K562 (cell line): ENCODE data around the gene AMDHD1. TPM values are rescaled to one million over a fixed set of nuclear protein-coding genes. Genes with fewer than 3 reads are reported as not detected.

Experiments used
- ATAC-seq: fragments of 200-7000 bp; cut with Tn5 transposase; 3 replicates; pipeline ENCODE4 v1.9.1; 2020; ENCODE audit warnings: moderate library complexity
- BruUV-seq: library from RNA; stranded (reverse); fragments of 400-500 nt; replicated peaks from 2 replicates; lab custom pipeline; 2021; lab: Mats Ljungman, UMichigan
- CTCF ChIA-PET: fragments of 300-600 bp; formaldehyde crosslinking; extraction: SDS; loops from one replicate; lab custom pipeline; 2021; ENCODE audit warnings: low intra/inter-chr PET ratio; lab: Yijun Ruan, JAX
- POLR2A ChIA-PET: fragments of 300-600, 350-650 bp; sonication (Branson Sonifier 250); formaldehyde crosslinking; extraction: SDS; loops from one replicate; lab custom pipeline; 2021; ENCODE audit warnings: antibody characterized with exemption, inconsistent platforms; lab: Yijun Ruan, JAX
- DNase-seq, 4 experiments: peaks; one replicate each; pipeline versions ENCODE4 v3.0.0 to v3.0.0-alpha.2; 2011 to 2018; ENCODE audit warnings: low spot score in 3 of 4, mixed read lengths in 3 of 4; ENCODE audit errors: extremely low read depth in 1 of 4
- FAIRE-seq: peaks from 2 replicates; lab custom pipeline; 2011; peaks lifted over from hg19 to GRCh38; lab: Jason Lieb, UNC
- H2AFZ ChIP-seq: 2 replicates; pipeline ENCODE4 v1.6.0; 2011; ENCODE audit warnings: low read depth, low read length, control low read depth, inconsistent platforms
- H3K27ac ChIP-seq: fragments of 200-600 bp; 3 replicates; pipeline ENCODE4 v1.8.0; 2011; ENCODE audit warnings: low read depth, mild to moderate bottlenecking, control low read depth, inconsistent platforms, low read length, moderate library complexity, mixed read lengths; ENCODE audit errors: extremely low read depth
- H3K27me3 ChIP-seq, 2 experiments: fragments of 300-600 bp in 1 of 2; 2 replicates in 1 of 2; 3 replicates in 1 of 2; pipeline versions ENCODE4 v1.6.0 to v1.8.0; 2011; ENCODE audit warnings: inconsistent platforms in 2 of 2, low read length in 2 of 2, mild to moderate bottlenecking in 1 of 2, mixed read lengths in 1 of 2, moderate library complexity in 1 of 2; ENCODE audit not compliant: control insufficient read depth in 2 of 2, insufficient read depth in 2 of 2
- H3K36me3 ChIP-seq: fragments of 300-600 bp; 3 replicates; pipeline ENCODE4 v1.8.0; 2011; ENCODE audit warnings: mild to moderate bottlenecking, low read length, inconsistent platforms; ENCODE audit not compliant: control insufficient read depth, insufficient read depth
- H3K4me1 ChIP-seq, 2 experiments: fragments of 200-600 bp in 1 of 2; replicated peaks in 1 of 2; 2 replicates in 1 of 2; 3 replicates in 1 of 2; pipeline versions ENCODE4 v1.5.1 to v1.8.0; 2011; ENCODE audit warnings: inconsistent platforms in 2 of 2, low read length in 2 of 2, mild to moderate bottlenecking in 1 of 2, mixed read lengths in 1 of 2, moderate library complexity in 1 of 2; ENCODE audit not compliant: control insufficient read depth in 2 of 2, insufficient read depth in 2 of 2
- H3K4me2 ChIP-seq: 2 replicates; pipeline ENCODE4 v1.6.1; 2011; ENCODE audit warnings: low read length, control low read depth, inconsistent platforms, mixed read lengths; ENCODE audit not compliant: insufficient read depth
- H3K4me3 ChIP-seq: fragments of 200-600 bp; sonication (generic), shearing (Covaris generic); 2 replicates; pipeline ENCODE4 v1.5.1; 2016; ENCODE audit warnings: control low read depth, inconsistent platforms
- H3K79me2 ChIP-seq: fragments of 200-600 bp; 3 replicates; pipeline ENCODE4 v1.8.0; 2011; ENCODE audit warnings: low read length, inconsistent platforms; ENCODE audit not compliant: control insufficient read depth, insufficient read depth
- H3K9ac ChIP-seq, 2 experiments: 2 replicates each; pipeline versions ENCODE4 v1.6.0 to v1.6.1; 2011; ENCODE audit warnings: low read depth in 2 of 2, low read length in 2 of 2, control low read depth in 1 of 2, inconsistent platforms in 1 of 2, mild to moderate bottlenecking in 1 of 2, mixed read lengths in 1 of 2; ENCODE audit not compliant: insufficient read depth in 1 of 2
- H3K9me1 ChIP-seq: one replicate; pipeline ENCODE4 v1.6.0; 2011; ENCODE audit warnings: inconsistent platforms, mild to moderate bottlenecking, low read length, moderate library complexity; ENCODE audit not compliant: control insufficient read depth, insufficient read depth
- H3K9me3 ChIP-seq: replicated peaks from 2 replicates; pipeline ENCODE4 v1.5.1; 2011; ENCODE audit warnings: low read depth, low read length, inconsistent platforms; ENCODE audit not compliant: control insufficient read depth, insufficient read depth
- H4K20me1 ChIP-seq: replicated peaks from 2 replicates; pipeline ENCODE4 v1.6.1; 2011; ENCODE audit warnings: low read length, inconsistent platforms, mixed read lengths; ENCODE audit not compliant: control insufficient read depth, insufficient read depth
- ARID3A ChIP-seq: IDR thresholded peaks from 2 replicates; pipeline ENCODE4 v1.6.1; 2012; ENCODE audit warnings: low read depth, low read length, improper control_type of control experiment, borderline replicate concordance
- ATF3 ChIP-seq, 2 experiments: fragments of 450-650 bp in 1 of 2; sonication (generic) in 1 of 2; formaldehyde crosslinking in 1 of 2; IDR thresholded peaks in 1 of 2; conservative IDR thresholded peaks in 1 of 2; 2 replicates each; pipeline versions ENCODE4 v1.6.1 to v1.8.1; 2016 to 2023; ENCODE audit warnings: mild to moderate bottlenecking in 2 of 2, moderate library complexity in 2 of 2, inconsistent platforms in 1 of 2, missing genetic modification reagents in 1 of 2
- BMI1 ChIP-seq: fragments of 150-350 bp; IDR thresholded peaks from 2 replicates; pipeline ENCODE4 v1.6.1; 2014; ENCODE audit warnings: low read length
- CEBPG ChIP-seq, 3 experiments: fragments of 200-800 bp in 1 of 3; sonication (Bioruptor generic) in 1 of 3; sonication (generic) in 1 of 3; formaldehyde crosslinking in 1 of 3; IDR thresholded peaks in 2 of 3; conservative IDR thresholded peaks in 1 of 3; 2 replicates each; pipeline versions ENCODE4 v1.6.1 to v1.8.0; 2016 to 2022; ENCODE audit warnings: missing compliant biosample characterization in 2 of 3, missing genetic modification characterization in 2 of 3, mild to moderate bottlenecking in 1 of 3, missing genetic modification reagents in 1 of 3
- MAFF ChIP-seq: IDR thresholded peaks from 2 replicates; pipeline ENCODE4 v1.6.1; 2012; ENCODE audit warnings: low read length, improper control_type of control experiment
- MAFG ChIP-seq: fragments of 450-650 bp; conservative IDR thresholded peaks from 2 replicates; pipeline ENCODE4 v1.6.1; 2016; ENCODE audit warnings: missing genetic modification characterization, missing compliant biosample characterization
- MAFK ChIP-seq: IDR thresholded peaks from 2 replicates; pipeline ENCODE4 v1.6.1; 2011; ENCODE audit warnings: low read length, improper control_type of control experiment
- RAD51 ChIP-seq: fragments of 450-650 bp; IDR thresholded peaks from 2 replicates; pipeline ENCODE4 v1.7.1; 2016; ENCODE audit warnings: low read depth, mild to moderate bottlenecking, borderline replicate concordance
- SOX6 ChIP-seq: fragments of 450-650 bp; IDR thresholded peaks from 2 replicates; pipeline ENCODE4 v1.6.1; 2014; ENCODE audit warnings: mild to moderate bottlenecking
- U2AF2 ChIP-seq: fragments of 200-400 bp; formaldehyde crosslinking; optimal IDR thresholded peaks from 2 replicates; pipeline ENCODE3; 2017; ENCODE audit warnings: low read depth, mild to moderate bottlenecking, low read length
- ZNF316 ChIP-seq: fragments of 450-650 bp; IDR thresholded peaks from 2 replicates; pipeline ENCODE4 v1.6.1; 2016
- WGBS: fragments of 100-300 bp; shearing (Covaris generic); methylation state at CpG from one replicate; pipeline ENCODE4 v1.1.6; 2016; ENCODE audit warnings: low coverage, mixed read lengths; ENCODE audit not compliant: insufficient coverage; ENCODE audit errors: missing lambda C conversion rate; 5-methylcytosine and 5-hydroxymethylcytosine counted together
- in situ Hi-C: fragments of 300-500 bp; cut with MboI; formaldehyde crosslinking; loops from 4 replicates; pipeline ENCODE4 v1.15.0; 2018; ENCODE audit warnings: inconsistent platforms, mixed read lengths
- intact Hi-C: fragments of 100-400 bp; cut with micrococcal nuclease; formaldehyde crosslinking; loops from 2 replicates; pipeline ENCODE4 v1.14.2; 2022
- polyA plus RNA-seq, 8 experiments: library from polyadenylated mRNA; depleted of rRNA in 4 of 8; stranded (reverse) in 5 of 8; unstranded in 3 of 8; fragments of >200 nt; fragmentation: Nextera tagmentation in 2 of 8; fragmentation: Illumina TruSeq in 1 of 8; extraction: Ambion mirVana in 2 of 8; extraction: Trizol in 1 of 8; gene quantifications; 2 replicates each; pipeline versions ENCODE4 v1.2.1 to v1.2.3, GENCODE V29; 2011 to 2014; ENCODE audit warnings: inconsistent platforms in 1 of 8, missing spikeins in 1 of 8
- total RNA-seq, 7 experiments: library from RNA; depleted of rRNA in 6 of 7; stranded (reverse); fragments of >200 nt in 6 of 7; fragmentation: Illumina TruSeq in 2 of 7; extraction: Trizol in 2 of 7; gene quantifications; 2 replicates each; pipeline versions ENCODE4 v1.2.1 to v1.2.3, GENCODE V29; 2011 to 2021; ENCODE audit warnings: low replicate concordance in 1 of 7

AMDHD1 gene
- total and polyA plus RNA-seq, 9 of the 15 experiments (the other 6 are each of a cell fraction or from before 2014, with no cell fraction given) = not detected

- POLR2A ChIA-PET = no interaction called here
- TF ChIP-seq BMI1 (no peak), SOX6 (no peak)
- BruUV-seq = no TSS peak
- no peak overlapping the region for H3K4me3 ChIP-seq
- no peaks in the 10 kb centered on the region for H3K9me1 ChIP-seq
- no peaks in the 10 kb centered on the region for H3K79me2 ChIP-seq
- DNase-seq = no peak
- no peaks in the 10 kb centered on the region; a peak in 1 of 5 replicates for H3K4me1 ChIP-seq
- CTCF ChIA-PET = no interaction called here
- in situ Hi-C loops = no loop called here
- no peaks in the 10 kb centered on the region for H3K9me3 ChIP-seq
- H3K4me2 ChIP-seq = no peak overlapping the region
- intact Hi-C loops = no loop called here
- H2AFZ ChIP-seq = no peak overlapping the region
- H3K27ac ChIP-seq = no peak overlapping the region
- H3K27me3 ChIP-seq = peaks cover 5 to 14% of the 10 kb centered on the region in 2 experiments; a peak in 3 of 5 replicates
- peak; percentile 53 for ATAC-seq
- WGBS = 5% methylated on average over 7 of the region's 7 CpGs
- no peak overlapping the region for H3K9ac ChIP-seq
- peaks cover 4% of the 10 kb centered on the region; the same call in 1 of the 2 replicates for H4K20me1 ChIP-seq
- H3K36me3 ChIP-seq = no peaks in the 10 kb centered on the region
- FAIRE-seq = no peak
Observed at GRCh38 chr12:95970905-95971304, 27.8 kb downstream of the AMDHD1 start.

- ATAC-seq (no peak), FAIRE-seq (no peak), DNase-seq (no peak)
- Histone ChIP-seq H3K4me2 (no peak overlapping the region), H3K27me3 (peaks cover 15 to 25% of the 10 kb centered on the region in 2 experiments), H3K9me1 (no peaks in the 10 kb centered on the region), H2AFZ (no peak overlapping the region), H3K4me1 (no peaks in the 10 kb centered on the region; a peak in 1 of 5 replicates), H3K4me3 (no peak overlapping the region), H3K9ac (no peak overlapping the region), H3K79me2 (no peaks in the 10 kb centered on the region), H3K9me3 (no peaks in the 10 kb centered on the region), H3K27ac (no peak overlapping the region), H4K20me1 (peaks cover 4% of the 10 kb centered on the region; the same call in 1 of the 2 replicates), H3K36me3 (no peaks in the 10 kb centered on the region)
- no TSS peak for BruUV-seq
- intact Hi-C loops = no loop called here
- 0% methylated on average over 4 of the region's 4 CpGs for WGBS
- CTCF ChIA-PET = no interaction called here
- POLR2A ChIA-PET = no interaction called here
- in situ Hi-C loops = no loop called here
- TF ChIP-seq ZNF316 = peak; percentile 71
- no peak for TF ChIP-seq ARID3A
- TF ChIP-seq MAFG = peak; percentile 76
- TF ChIP-seq MAFK = peak; percentile 21; the same call in 1 of the 2 replicates
- TF ChIP-seq MAFF = peak; percentile 13; the same call in 1 of the 2 replicates
- no peak for TF ChIP-seq ATF3 (IDR thresholded peaks at IDR 0.05)
- TF ChIP-seq ATF3 (CRISPR knock-in tag; conservative IDR thresholded peaks at IDR 0.05) = no peak
- no peak for TF ChIP-seq U2AF2
- peak; percentile 47; the same call in 1 of the 2 replicates for TF ChIP-seq RAD51
- no peak for TF ChIP-seq CEBPG (CRISPR knock-in tag; IDR thresholded peaks at IDR 0.05)
- TF ChIP-seq CEBPG (tag; conservative IDR thresholded peaks at IDR 0.05 in 1 of 2, IDR thresholded peaks at IDR 0.05 in 1 of 2) = 0 out of 4 replicates have a peak, but pooled peaks of 1 of the 2 experiments have one; percentile 32
Observed at GRCh38 chr12:95972832-95973456, 29.8 kb downstream of the AMDHD1 start.
